OCI-LY7 (cell line): ENCODE results near the gene CARHSP1.

Experiments
- EZH2phosphoT487 ChIP-seq: fragments of 200-600 bp; sonication (generic); IDR thresholded peaks from 2 replicates; pipeline ENCODE4 v1.6.1; 2018; ENCODE audit warnings: low read depth, borderline replicate concordance, mild to moderate bottlenecking, mixed run types, antibody characterized with exemption, low read length, moderate library complexity, mixed read lengths
- TF ChIP-seq, protein P1 (sequence below): fragments of 200-600 bp; sonication (generic); conservative IDR thresholded peaks from 2 replicates; pipeline ENCODE4 v1.5.1; 2014; ENCODE audit warnings: mild to moderate bottlenecking, antibody characterized with exemption, low read length, moderate library complexity, mixed read lengths

DNA sequence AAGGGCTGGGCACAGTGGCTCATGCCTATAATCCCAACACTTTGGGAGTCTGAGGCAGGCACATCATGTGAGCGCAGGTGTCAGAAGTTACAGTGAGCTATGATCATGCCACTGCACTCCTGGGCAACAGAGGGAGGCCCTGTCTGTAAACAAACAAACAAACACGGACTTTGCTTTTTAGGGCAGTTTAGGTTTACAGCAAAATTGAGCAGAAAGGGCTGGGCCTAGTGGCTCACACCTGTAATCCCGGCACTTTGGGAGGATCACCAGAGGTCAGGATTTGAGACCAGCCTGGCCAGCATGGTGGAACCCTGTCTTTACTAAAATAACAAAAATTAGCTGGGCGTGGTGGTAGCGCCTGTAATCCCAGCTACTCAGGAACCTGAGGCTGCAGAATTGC, 3.3 kb upstream of the CARHSP1 start:
- TF ChIP-seq, protein P1, sequence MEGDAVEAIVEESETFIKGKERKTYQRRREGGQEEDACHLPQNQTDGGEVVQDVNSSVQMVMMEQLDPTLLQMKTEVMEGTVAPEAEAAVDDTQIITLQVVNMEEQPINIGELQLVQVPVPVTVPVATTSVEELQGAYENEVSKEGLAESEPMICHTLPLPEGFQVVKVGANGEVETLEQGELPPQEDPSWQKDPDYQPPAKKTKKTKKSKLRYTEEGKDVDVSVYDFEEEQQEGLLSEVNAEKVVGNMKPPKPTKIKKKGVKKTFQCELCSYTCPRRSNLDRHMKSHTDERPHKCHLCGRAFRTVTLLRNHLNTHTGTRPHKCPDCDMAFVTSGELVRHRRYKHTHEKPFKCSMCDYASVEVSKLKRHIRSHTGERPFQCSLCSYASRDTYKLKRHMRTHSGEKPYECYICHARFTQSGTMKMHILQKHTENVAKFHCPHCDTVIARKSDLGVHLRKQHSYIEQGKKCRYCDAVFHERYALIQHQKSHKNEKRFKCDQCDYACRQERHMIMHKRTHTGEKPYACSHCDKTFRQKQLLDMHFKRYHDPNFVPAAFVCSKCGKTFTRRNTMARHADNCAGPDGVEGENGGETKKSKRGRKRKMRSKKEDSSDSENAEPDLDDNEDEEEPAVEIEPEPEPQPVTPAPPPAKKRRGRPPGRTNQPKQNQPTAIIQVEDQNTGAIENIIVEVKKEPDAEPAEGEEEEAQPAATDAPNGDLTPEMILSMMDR = no peak
- no peak for TF ChIP-seq EZH2phosphoT487
